NOMO-1 treated with DMSO at 0.1 percent for 48 hours (cell line): ENCODE data around the gene IFIT2.
"Not testable (repeated sequence)": the region's sequence is repeated elsewhere in the genome, so short reads cannot be mapped to it uniquely, and the experiment has no call there.

ENCODE experiments used
- DNase-seq: peaks from one replicate; lab custom pipeline; 2025; ENCODE audit not compliant: unreplicated experiment; lab: John Stamatoyannopoulos, UW

Gene IFIT2, protein sequence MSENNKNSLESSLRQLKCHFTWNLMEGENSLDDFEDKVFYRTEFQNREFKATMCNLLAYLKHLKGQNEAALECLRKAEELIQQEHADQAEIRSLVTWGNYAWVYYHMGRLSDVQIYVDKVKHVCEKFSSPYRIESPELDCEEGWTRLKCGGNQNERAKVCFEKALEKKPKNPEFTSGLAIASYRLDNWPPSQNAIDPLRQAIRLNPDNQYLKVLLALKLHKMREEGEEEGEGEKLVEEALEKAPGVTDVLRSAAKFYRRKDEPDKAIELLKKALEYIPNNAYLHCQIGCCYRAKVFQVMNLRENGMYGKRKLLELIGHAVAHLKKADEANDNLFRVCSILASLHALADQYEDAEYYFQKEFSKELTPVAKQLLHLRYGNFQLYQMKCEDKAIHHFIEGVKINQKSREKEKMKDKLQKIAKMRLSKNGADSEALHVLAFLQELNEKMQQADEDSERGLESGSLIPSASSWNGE

DNA sequence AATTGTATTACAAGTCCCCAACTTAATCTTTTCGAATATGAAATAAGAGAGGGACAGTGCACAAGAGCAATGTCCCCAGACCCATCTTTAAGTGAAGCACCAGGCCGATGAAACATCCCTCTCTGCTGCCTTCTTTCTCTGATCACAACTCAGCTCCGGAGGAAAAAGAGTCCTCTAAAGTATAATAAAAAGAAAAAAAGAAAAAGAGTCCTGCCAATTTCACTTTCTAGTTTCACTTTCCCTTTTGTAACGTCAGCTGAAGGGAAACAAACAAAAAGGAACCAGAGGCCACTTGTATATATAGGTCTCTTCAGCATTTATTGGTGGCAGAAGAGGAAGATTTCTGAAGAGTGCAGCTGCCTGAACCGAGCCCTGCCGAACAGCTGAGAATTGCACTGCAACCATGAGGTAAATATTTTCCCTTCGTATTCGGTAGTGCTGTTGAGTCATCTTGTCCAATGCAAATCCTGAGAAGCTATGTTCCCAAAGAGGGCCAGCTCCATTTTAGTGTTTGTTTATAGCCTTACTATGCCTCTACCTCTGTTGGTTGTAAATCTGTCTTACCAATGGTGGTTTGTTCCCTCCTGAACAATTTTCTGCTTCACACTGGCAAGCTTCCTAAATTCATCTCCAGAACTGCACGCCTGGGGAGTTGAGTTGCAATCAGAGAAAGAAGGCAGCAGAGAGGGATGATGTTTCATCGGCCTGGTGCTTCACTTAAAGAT is at the start of gene IFIT2:
Gene IFIT2 (plus strand): TSS at position 326 of the 725 bp plus-strand sequence. CDS start 78 bp downstream, at position 404.
- DNase-seq, result peak; percentile 86

DNA sequence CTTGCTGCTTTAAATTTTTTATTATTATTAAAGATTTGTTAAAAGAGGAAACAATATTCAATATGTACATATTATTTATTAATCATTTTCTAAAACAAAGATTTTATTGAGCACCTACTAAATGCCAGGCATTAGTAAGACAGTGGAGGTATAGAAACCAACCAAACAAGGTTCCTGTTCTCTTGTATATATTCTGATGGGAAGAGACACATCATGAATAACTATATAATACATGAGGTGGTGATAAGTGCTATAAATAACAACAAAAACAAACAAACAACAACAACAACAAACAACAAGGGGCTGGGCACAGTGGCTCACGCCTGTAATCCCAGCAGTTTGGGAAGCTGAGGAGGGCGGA is 49.6 kb upstream of the IFIT2 start:
- DNase-seq, result no peak

DNA sequence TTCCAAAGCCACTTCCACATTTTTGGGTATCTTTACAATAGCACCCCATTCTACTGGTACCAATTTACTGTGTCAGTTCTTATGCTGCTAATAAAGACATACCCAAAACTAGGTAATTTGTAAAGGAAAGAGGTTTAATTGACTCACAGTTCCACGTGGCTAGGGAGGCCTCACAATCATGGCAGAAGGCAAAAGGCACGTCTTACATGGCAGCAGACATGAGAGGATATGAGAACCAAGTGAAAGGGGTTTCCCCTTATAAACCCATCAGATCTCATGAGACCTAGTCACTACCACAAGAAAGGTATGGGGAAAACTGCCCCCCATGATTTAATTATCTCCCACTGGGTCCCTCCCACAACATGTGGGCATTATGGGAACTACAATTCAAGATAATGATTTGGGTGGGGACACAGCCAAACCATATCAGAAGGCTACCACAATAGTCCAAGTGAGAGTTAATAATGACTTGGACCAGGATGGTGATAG is 46.7 kb upstream of the IFIT2 start:
- DNase-seq, result not testable (repeated sequence)

DNA sequence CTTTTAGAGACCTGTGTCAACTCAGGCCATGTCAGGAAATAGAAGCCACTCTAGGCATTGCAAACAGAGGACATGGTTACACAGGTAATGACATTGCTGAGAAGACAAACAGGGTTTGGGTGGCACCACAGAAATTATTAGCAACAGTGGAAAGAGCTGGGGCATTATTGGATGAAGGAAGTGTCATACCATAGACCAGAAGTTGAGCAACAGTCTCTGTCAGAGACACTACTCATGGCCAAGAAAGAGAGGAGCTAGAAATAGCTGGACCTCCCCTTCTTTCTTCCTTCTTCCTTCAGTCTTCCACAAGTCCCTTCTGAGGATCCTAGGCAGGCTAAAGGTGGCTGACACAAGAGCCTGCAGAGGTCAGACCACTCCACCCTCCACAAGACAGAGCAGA is 46.1 kb upstream of the IFIT2 start:
- DNase-seq, result peak; percentile 60

DNA sequence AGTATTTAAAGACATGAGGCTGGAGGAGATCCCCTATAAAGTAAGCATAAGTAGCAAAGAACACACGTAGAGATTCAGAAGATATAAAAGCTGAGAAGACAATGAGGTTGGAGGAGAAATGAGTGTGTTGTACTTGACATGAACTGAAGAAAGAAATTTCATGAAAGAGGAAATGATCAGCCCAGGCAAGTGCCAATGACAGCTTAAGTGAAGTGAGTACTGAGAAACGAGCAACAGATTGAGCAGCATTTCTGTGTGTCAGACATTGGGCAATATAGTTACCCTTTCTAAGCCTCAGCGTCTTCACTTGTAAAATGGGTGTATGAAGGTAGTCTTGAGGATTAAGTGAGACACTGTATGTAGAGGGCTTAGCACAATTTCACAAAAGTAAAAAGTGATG is 45.5 kb upstream of the IFIT2 start:
- DNase-seq, result peak; percentile 80

DNA sequence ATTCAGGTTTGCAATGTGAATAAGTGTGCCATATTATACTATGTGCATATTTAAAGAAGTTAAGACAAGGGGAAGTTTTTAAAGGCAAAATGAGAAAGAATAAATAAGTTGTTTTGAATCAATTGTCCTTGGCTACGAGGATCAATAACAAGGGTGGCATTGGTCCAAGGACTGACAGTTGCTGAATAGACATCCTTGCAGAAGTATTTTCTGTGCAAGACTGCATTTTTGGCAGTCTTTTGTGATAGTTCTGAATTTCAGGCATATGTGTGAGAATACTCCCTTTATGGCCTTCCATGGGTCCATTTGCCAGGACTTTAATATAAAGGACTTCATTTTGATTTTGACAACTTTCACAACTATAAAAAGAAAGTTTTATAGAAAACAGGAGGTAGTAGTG is 44.9 kb upstream of the IFIT2 start:
- no peak for DNase-seq

DNA sequence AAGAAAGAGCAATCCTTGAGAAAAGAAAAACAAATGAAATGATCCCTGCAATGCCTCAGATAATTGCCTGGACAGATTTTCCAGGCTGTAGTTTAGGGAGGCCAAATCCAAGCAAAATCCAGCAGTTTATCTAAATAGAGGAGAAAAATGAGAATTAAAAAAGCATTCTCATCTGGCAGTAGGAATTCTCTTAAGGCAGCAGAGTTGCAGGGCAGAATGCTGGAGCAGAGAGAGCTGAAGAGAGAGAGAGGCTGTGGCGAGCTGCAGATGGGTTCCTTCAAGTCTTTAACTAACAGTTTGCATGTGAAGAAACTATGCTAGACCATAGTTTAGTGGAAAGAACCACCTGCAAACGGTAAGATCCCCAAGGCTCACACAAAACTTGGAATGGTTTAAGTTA is 44.3 kb upstream of the IFIT2 start:
- no peak for DNase-seq

DNA sequence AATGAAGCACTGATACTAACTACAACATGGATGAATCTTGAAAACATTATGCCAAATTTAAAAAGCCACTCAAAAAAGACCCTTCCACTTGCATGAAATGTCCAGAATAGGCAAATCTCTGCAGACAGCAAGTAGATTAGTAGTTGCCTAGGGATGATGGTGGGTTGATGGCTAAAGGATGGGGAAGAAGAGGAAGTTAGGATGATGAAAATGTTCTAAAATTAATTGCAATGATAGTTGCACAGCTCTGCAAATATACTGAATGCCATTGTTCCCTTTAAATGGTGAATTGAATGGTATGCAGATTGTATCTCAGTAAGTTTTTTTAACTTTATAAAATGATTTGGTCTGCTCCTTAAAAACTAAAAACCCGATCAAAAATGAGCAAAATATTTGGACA is 43.0 kb upstream of the IFIT2 start:
- peak; percentile 58 for DNase-seq

DNA sequence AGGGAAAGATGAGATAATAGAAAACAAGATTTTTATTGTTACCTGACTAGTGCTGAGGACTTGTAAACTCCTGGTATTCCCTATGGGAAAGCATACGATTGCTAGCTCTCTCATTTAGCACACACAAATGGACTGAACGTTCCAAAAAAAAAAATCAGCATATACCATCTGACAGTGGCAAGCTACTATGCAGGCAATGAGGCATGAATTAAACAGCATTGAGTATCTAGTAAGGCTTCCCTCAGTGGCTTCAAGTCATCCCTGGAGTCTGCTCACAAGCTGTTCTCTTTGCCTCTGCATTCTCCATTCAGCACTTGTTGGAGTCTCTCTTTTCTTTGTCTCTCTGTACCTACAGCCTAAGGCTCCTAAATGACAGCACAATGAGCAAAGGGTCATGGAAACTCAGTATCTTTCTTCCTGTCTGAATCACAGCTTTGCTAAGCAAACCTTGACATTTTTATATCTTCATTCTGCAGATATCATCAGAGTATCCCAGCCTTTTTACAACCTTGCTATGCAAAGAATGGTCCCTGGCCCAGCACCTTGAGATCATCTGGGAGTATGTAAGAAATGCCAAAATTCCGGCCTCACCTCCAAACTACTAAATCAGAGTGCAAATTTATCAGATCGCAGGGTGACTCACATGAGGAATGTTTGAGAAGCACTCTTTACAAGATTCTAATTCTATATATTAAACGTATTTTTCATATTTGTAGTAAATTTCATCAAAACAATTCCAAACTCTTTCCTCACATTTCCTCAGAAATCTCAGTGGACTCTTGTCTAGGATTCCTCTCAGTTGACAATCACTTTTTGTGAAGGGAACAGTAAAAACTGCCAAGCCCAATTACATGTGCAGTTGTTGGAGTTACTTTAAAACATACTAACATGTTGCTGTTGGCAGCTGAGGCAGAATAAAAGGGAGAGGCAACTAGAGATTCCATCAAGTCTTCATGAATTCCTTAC is 39.5 kb upstream of the IFIT2 start:
- no peak for DNase-seq

DNA sequence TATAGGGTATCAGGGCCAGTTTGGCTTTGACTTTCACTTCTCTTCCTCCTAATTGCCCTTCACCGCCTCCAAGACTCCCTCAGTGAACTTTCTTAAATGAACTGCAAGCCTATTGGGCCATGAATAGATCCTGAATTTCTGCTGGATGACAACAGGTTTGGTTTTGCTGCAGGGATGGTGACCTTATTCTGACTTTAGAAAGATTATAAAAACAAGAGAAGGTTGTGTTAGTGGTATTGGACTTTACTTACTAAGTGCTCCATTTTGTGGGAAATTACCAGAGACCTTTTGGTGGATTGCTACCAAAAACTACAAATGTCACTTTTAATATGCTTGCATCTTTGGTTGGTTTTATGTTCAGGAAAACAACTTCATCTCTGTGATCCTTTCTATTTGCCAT is 38.8 kb upstream of the IFIT2 start:
- no peak for DNase-seq

DNA sequence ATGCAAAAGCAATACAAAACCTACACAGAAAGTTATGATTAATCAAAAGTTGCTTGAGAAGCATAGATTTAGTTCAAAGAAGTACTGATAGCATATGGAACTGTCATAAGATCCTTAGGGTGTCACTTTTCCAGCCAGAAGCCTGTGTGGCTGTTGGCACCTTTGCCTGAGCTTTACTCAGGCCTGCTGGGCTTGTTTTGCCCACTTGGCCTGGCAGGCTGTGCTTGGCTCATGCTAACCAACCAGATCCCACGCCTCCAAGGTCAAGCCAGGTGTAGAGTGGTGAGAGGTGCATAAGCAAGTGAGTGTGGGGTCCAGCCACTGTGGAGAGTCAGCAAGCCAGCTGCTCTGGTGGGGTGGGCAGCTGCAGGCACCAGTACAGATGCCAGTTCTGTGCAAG is 38.3 kb upstream of the IFIT2 start:
- DNase-seq, result no peak

DNA sequence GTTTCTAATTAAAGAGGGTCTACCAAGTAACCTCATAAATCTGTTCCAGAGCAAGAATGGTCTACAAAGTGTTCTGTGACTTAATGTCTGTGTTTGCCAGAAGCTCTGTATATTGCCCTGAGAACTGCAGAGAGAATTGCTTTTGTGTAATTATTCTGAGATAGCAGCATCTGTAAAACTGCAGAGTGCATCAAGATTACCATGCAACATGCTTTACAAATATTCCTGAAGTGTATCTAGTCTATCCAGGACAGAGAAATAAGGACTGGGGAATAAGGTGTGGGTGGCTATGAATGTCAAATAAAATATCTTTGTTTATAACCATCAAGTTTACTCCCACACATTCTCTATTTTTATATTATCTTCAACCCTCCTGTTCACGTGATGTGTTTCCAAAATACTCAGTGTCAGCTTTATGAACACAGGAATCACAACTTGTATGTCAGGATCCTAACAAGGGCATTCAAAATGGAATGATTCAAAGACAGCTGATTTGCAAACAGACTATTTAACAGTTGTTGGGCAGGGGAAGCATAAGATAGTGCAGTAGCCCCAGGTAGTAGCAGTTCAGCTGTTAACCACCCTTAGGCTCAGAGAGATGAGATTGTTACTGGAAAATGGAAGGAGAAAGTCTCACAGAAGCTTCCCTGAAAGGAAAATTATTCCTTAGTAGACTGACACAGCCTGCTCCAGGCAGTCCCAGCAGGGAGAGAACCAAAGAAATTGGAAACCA is 35.0 kb upstream of the IFIT2 start:
- no peak for DNase-seq

DNA sequence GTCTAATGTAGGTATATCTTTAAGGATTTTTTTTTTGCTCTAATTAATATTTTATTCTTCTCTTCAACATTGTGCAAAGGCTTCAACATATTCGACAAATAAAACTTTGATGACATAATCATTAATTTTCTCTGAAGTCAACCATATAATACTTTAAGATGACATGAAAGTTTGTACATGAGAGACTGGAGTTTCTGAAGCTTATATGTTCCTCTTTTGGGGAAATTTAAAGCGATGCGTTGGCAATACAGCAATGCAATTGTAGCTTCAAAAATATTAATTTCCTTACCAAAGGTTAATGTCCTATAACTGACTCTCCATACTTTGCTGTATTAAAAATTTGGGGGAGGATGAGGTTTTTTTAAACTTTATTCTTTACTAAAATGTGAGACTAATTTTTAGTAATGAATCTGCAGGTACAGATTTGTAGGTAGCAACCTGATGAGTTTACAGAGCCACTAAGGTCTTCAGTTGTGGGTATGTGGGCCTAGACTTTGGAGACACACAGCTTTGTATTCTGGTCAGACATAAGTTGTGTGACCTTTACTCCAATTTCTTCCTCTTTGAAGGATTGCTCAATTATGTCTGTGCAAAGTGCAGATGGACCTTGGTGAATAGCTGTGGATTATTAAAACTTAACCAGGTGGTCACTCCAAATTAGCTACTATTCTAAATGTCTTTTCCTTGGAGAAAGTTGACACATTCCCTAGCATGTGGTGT is 32.3 kb upstream of the IFIT2 start:
- DNase-seq, result peak; percentile 6

DNA sequence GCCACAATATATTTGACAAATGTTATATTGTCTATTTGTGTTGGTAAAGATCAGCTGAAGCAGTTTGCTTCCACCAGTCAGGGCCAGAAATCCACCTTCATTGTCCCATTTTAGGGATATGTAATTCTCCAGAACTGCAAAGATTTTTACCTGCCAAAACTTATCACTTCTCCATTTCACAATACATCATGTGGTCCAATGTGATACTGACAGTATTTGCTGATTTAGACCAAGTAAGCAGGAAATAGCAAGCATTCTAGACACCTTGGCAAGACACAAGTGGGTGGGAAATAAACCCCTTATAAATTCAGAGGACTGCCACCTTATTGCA is 31.7 kb upstream of the IFIT2 start:
- DNase-seq, result peak; percentile 2

DNA sequence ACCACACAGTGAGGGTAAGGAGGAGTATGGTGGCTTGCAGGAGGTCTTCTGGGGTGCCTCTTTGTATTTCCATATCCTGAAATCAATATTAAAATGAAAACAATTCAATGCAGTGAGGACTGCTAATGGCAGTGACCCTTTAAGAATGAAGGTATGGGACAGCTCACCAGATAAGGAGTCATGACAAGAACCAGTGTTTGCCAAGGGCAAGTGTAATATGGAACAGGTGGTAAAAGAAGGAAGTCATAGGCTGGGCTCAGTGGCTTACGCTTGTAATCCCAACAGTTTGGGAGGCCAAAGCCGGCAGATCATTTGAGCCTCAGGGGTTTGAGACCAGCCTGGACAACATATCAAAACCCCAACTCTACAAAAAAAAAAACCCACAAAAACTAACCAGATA is 30.3 kb upstream of the IFIT2 start:
- DNase-seq, result no peak

DNA sequence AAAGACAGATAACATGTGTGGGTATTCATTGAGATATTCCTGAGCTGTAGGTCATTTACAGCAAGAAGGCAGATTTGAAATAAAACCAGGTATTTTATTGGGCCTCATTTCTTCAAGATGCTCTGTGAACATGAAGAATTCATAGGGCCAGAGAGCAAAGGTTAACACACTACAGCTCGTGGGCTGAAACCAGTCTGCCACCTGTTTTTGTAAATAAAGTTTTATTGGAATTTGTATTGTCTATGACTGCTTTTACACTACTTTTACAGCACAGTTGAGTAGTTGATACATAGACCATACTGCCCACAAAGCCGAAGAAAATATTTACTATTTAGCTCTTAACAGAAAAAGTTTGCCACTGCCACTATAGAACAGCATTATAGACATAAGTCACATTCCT is 28.2 kb upstream of the IFIT2 start:
- DNase-seq, result no peak

DNA sequence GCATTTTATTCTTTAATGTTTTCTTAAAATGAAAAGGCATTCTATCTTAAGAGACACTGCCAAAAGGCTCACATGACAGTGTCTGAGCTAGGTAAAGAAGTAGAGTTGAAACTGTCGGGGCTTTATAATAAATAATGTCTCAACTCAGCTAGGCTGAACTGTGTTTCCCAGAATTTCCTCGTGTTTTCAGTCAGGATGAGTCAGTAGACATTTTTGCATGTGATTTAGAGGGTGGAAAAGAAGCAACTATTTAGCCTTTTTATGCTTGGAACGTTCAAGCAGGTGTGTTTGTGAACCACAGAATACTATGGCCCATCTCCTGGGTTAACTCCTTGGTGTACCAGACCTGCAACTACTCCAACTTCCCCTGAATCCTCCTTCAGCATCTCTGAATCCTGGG is 26.9 kb upstream of the IFIT2 start:
- no peak for DNase-seq

DNA sequence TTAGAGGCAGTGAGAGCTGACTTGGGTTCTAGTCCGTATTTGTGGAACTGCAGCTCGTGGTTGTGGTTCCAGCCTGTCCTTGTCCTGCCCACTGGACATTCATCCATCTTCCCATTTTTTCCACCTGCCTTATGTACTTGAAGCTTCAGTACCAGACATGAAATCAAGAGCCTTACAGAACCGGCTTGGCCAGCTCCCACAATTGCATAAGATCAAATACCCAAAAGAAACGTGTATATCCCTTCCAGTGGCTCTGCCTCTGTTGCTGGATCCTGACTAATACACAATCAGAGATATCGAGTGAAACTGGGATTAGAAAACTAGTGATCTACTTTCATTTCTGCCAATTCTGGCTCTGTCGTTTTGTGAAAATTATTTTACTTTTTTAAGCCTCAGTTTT is 26.5 kb upstream of the IFIT2 start:
- DNase-seq, result no peak

DNA sequence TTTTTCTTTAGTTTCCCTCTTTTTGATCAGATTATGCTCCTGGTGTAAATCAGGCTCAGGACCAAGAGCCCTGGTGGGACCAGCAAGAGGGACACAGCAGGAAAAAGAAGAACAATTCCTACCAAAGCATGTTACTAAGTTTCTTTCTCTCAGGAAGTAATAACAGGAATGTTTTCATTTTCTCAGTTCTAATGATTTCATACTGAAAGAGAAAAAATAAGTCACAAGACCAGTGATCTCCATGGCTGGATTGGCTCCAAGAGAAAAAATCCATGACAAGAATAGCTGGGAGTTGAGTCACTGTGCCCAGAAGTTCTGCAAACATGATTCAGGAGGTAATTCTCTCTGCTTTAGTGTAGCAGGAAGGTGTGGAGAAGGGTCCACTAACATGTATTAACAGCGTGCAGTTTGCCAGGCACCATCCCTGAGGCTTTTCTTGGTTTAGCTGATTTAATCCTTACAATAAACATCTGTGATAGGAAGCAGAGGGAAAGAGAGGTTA is 23.8 kb upstream of the IFIT2 start:
- no peak for DNase-seq

DNA sequence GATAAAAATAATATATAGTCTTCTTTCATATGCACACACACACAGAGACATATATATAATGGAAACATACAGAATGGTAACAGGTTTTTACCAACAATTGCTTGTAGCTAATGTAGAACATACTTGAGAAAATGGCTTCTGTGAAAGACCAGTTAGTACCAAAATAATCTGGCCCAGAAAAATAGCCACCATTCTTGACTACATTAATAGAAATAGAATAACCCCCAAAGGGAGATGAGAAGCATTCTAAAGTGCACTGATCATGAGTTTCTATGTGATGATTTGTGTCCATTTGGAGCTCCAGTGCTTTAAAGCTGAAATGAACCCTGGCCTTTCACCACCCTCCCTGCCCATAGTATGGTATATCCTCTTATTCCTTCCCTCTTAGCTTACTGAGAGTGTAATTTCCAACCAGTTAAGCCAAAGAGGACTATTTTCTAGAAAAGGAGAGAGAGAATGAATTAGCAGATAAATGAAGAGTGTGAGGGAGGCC is 22.9 kb upstream of the IFIT2 start:
- DNase-seq, result no peak
